Measurements from ENCODE around the gene GARIN5A. TPM values are rescaled to one million over a fixed set of nuclear protein-coding genes. Genes with fewer than 3 reads are reported as not detected.
"Not testable (repeated sequence)": the region's sequence is repeated elsewhere in the genome, so short reads cannot be mapped to it uniquely, and the experiment has no call there.

The GARIN5A gene
- total RNA-seq, 1 donor from 2014 or later = 11.5 TPM

DNA sequence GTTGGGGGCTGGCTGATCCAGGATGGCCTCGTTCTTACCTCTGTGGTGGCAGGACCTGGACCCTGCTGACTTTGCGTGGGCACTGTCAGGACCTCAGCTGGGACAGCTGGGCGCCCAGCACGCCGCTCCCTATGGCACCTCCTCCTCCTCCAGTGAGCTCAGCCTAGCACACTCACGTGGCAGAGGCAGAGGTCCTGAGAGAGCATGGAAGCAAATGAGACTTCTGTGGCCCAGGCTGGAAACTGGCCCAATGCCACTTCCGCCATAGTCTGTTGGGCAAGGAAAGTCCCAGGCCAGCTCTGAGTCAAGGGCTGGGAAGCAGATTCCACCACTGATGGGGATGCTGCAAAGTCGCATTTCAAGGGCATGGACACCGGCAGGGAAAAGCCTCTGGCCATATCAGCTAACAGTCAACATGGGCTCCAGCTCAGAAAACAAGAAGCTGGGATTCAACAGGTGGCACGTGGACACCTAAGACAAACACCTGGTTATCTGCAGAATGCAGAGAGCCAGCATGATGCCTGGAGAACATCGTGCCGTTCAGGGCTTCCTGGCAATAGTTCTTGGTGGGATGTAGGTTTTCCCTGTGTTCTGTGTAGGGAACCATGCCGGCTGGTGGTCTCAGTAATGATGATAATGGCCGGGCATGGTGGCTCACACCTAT lies 27.3 kb downstream of the GARIN5A start:
- H3K4me3 Mint-ChIP-seq = no peak overlapping the region
- no peaks in the 10 kb centered on the region for H3K36me3 Mint-ChIP-seq
- H3K4me1 Mint-ChIP-seq = no peaks in the 10 kb centered on the region
- TF ChIP-seq, protein P1, sequence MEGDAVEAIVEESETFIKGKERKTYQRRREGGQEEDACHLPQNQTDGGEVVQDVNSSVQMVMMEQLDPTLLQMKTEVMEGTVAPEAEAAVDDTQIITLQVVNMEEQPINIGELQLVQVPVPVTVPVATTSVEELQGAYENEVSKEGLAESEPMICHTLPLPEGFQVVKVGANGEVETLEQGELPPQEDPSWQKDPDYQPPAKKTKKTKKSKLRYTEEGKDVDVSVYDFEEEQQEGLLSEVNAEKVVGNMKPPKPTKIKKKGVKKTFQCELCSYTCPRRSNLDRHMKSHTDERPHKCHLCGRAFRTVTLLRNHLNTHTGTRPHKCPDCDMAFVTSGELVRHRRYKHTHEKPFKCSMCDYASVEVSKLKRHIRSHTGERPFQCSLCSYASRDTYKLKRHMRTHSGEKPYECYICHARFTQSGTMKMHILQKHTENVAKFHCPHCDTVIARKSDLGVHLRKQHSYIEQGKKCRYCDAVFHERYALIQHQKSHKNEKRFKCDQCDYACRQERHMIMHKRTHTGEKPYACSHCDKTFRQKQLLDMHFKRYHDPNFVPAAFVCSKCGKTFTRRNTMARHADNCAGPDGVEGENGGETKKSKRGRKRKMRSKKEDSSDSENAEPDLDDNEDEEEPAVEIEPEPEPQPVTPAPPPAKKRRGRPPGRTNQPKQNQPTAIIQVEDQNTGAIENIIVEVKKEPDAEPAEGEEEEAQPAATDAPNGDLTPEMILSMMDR (IDR thresholded peaks at IDR 0.05; ENCODE audit: unreplicated experiment) = no peak
- no peak for DNase-seq (ENCODE audit: low spot score in 2 of 2, unreplicated experiment in 2 of 2)
- peaks cover 4% of the 10 kb centered on the region for H3K9me3 Mint-ChIP-seq
- H3K27me3 Mint-ChIP-seq (ENCODE audit: low read depth) = peaks cover 7% of the 10 kb centered on the region
- no peak overlapping the region for H3K27ac Mint-ChIP-seq

DNA sequence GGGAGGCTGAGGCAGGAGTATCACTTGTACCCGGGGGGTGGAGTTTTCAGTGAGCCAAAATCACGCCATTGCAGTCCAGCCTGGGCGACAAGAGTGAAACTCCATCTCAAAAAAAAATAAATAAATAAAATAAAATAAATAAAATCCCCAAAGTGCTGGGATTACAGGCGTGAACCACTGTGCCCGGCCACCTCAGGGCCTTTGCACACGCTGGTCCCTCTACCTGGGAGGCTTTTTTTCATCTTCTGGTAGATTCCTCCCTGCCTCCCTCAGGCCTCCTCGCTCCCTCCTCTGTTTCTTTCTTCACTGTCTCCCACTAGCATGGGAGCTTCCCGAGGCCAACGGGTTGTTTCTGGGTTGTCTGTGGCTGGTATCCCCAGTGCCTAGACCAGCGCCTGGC lies 28.9 kb downstream of the GARIN5A start:
- peaks cover 4% of the 10 kb centered on the region for H3K9me3 Mint-ChIP-seq
- no peak for DNase-seq (ENCODE audit: low spot score in 2 of 2, unreplicated experiment in 2 of 2)
- H3K36me3 Mint-ChIP-seq = no peaks in the 10 kb centered on the region
- TF ChIP-seq, protein P1 (IDR thresholded peaks at IDR 0.05; ENCODE audit: unreplicated experiment) = no peak
- no peaks in the 10 kb centered on the region for H3K4me1 Mint-ChIP-seq
- H3K4me3 Mint-ChIP-seq = no peak overlapping the region
- no peak overlapping the region for H3K27ac Mint-ChIP-seq
- peaks cover 13% of the 10 kb centered on the region for H3K27me3 Mint-ChIP-seq (ENCODE audit: low read depth)

DNA sequence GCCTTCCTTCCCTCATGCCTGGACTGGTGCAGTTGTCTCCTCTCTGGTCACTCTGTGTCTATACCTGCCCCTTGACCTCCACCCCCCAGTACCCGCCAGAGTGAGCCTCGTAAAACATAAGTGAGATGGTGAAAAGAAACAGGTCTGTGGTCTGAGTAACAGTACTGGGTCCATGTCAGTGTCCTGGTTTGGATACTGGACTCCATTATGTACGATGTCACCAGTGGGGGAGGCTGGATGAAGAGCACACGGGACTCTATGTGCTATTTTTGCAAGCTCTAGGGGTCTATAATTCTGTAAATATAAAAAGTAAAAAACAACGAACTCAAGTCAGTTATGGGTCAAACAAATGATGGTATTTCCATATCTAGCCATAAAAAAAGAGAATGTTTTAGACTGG lies 29.6 kb downstream of the GARIN5A start:
- TF ChIP-seq, protein P1 (IDR thresholded peaks at IDR 0.05; ENCODE audit: unreplicated experiment) = no peak
- H3K4me3 Mint-ChIP-seq = no peak overlapping the region
- peaks cover 4% of the 10 kb centered on the region for H3K9me3 Mint-ChIP-seq
- H3K4me1 Mint-ChIP-seq = no peaks in the 10 kb centered on the region
- no peak overlapping the region for H3K27ac Mint-ChIP-seq
- peaks cover 13% of the 10 kb centered on the region for H3K27me3 Mint-ChIP-seq (ENCODE audit: low read depth)
- no peaks in the 10 kb centered on the region for H3K36me3 Mint-ChIP-seq
- no peak for DNase-seq (ENCODE audit: low spot score in 2 of 2, unreplicated experiment in 2 of 2)

DNA sequence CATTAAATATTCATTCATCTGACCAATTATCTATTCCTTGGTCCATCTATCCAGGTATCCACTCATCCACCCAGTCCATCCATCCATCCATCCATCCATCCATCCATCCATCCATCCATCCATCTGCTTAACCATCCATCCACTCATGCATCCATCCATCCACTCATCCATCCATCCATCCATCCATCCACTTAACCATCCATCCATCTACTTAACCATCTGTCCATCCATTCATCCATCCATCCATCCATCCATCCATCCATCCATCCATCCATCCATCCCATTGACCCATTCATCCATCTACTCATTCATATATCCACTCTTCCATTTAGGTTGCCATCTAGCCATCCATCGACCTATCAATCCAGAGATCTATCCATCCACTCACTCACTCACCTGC lies 32.6 kb downstream of the GARIN5A start:
- Mint-ChIP-seq H3K4me1 (no peaks in the 10 kb centered on the region), H3K9me3 (peaks cover 4% of the 10 kb centered on the region), H3K36me3 (no peaks in the 10 kb centered on the region), H3K4me3 (no peak overlapping the region), H3K27ac (no peak overlapping the region), H3K27me3 (ENCODE audit: low read depth) (peaks cover 27% of the 10 kb centered on the region)
- no peak for DNase-seq (ENCODE audit: low spot score in 2 of 2, unreplicated experiment in 2 of 2)
- TF ChIP-seq, protein P1 (IDR thresholded peaks at IDR 0.05; ENCODE audit: unreplicated experiment) = no peak

DNA sequence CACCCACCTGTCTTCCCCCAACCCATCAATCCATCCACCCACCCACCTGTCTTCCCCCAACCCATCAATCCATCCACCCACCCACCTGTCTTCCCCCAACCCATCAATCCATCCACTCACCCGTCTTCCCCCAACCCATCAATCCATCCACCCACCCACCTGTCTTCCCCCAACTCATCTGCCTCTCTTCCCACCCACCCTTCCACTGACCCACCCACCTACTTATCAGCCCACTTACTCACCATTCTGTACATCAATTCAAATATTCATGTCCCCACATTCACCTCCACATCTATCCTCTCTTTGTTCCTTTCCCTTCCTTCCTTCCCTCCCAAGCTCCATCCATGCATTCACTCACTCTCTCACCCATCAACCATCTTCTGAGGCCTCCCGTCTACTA lies 37.5 kb downstream of the GARIN5A start:
- not testable (repeated sequence) for H3K4me1 Mint-ChIP-seq; H3K27ac Mint-ChIP-seq; H3K4me3 Mint-ChIP-seq; DNase-seq (ENCODE audit: low spot score in 2 of 2, unreplicated experiment in 2 of 2); H3K9me3 Mint-ChIP-seq; H3K36me3 Mint-ChIP-seq
- peaks cover 54% of the 10 kb centered on the region for H3K27me3 Mint-ChIP-seq (ENCODE audit: low read depth)

DNA sequence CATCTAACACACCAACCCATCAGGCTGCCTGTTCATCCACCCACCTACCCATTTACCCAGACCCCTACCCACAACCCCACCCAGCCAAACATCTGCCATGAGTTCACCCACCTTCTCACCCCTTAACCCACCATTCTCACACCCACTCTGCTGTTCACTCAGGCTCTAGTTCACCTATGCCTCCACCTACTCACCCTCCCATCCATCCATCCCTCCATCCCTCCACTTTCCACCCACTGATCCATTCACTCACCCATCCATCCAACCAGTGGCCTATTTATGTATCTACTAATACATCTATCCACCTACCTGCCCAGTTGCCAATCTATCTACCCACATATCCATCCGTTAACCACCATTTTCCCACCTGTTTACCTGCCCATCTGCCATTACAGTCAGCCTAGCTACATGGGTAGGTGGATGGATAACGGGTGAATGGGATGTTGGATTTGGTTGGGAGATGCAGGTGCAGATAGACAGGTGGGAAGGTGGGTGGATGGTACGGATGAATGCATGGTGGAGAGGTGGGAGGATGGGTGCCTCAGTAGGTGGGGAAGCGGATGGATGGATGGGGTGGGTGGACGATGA lies 38.7 kb downstream of the GARIN5A start:
- TF ChIP-seq, protein P1 (IDR thresholded peaks at IDR 0.05; ENCODE audit: unreplicated experiment) = no peak
- no peak for DNase-seq (ENCODE audit: low spot score in 2 of 2, unreplicated experiment in 2 of 2)
- peaks cover 8% of the 10 kb centered on the region for H3K4me1 Mint-ChIP-seq
- peaks cover 56% of the 10 kb centered on the region for H3K27me3 Mint-ChIP-seq (ENCODE audit: low read depth)
- H3K4me3 Mint-ChIP-seq = no peak overlapping the region
- H3K27ac Mint-ChIP-seq = no peak overlapping the region
- no peaks in the 10 kb centered on the region for H3K9me3 Mint-ChIP-seq
- no peaks in the 10 kb centered on the region for H3K36me3 Mint-ChIP-seq

All from mesothelial cell of epicardium (in vitro differentiated cells).